NCI-H2227 treated with DMSO at 0.1 percent for 48 hours (cell line): Measurements from ENCODE around the gene MAVS.
A peak's percentile ranks its signal among the peaks of the same experiment; 100 is the strongest.

Experiments used
- DNase-seq: peaks from one replicate; lab custom pipeline; 2025; lab: John Stamatoyannopoulos, UW

Gene MAVS

DNA sequence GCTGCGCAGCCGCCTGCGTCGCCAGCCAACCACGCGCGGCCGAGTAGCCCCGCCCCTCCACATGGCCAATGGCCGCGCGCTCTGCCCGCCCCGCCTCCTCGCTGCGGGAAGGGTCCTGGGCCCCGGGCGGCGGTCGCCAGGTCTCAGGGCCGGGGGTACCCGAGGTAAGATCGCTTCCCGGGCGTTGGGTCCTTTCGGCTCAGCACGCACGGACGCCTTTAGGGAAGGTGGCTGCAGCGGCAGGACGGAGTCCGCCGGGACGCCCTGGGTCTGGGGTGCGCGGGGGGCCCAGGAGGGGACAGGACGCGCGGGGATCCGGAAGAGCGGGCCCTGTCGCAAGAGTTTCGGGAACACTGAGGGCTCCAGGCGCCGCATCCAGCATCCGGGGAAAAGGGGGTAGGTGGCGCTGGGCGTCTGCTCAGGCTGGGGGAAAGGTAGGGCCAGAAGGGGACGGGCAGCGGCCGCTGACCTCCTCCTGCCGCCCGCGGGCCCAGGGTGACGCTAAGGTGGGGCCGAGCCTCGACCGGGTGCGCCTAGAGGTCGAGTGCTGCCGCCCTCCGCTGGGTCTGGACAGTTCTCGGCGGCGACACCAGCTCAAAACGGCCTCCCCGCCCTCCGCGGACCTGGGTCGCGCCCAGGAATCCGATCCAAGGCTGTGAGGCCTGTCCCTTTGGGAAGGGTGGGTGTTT, at the start of gene MAVS:
Gene MAVS (plus strand): TSS at position 95 of the 689 bp plus-strand sequence. CDS start 7,791 bp downstream, outside the sequence.
- DNase-seq, result peak; percentile 84

- no peak for DNase-seq
These were observed 49.4 kb upstream of the MAVS start for GRCh38 chr20:3797226-3797545.

- DNase-seq, result no peak
These were observed 48.9 kb upstream of the MAVS start for GRCh38 chr20:3797592-3798372.

- DNase-seq, result no peak
These were observed 48.3 kb upstream of the MAVS start for GRCh38 chr20:3798373-3798768.

DNA sequence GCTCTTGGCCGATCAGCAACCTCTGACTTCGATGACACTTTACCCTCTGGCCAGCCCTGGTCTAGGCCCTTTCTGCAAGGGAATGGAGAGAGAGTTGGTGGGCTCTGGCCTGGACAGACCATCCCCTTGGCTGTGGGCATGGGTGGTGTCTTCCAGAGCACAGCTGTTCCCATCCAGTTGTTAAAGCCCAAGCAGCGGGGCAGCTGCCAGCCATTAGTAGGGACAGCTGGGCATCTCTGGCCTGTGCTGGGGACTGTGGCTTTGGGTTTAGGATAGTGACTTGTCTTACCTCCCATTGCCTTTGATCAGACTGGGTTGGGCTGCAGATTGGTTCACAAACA, 47.8 kb upstream of the MAVS start:
- no peak for DNase-seq

DNA sequence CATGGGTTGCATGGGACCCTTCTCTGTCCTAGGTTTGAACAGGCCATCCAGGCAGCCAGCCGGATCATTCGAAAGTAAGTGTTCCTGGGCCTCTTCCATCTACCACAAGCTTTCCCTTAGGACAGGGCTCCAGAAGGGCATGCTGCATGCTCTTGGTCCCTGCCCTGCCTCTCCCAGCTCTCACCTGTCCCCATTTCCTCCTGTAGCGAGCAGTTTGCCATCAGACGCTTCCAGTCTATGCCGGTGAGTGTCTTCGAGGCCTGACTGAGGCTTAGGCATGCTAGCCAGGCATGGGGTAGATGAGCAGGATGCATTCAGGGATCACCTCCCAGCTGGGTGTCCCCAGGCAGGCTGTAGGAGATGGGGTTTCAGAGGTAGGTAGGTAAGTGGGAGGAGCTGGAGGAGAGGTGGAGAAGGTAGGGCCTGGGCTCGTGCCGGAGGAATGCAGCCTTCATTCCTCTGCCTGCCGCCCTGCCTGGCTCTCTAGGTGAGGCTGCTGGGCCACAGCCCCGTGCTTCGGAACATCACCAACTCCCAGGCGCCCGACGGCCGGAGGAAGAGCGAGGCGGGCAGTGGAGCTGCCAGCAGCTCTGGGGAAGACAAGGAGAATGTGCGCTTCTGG, 46.3 kb upstream of the MAVS start:
- DNase-seq, result no peak

- no peak for DNase-seq
These were observed 45.8 kb upstream of the MAVS start for GRCh38 chr20:3800878-3801260.

- no peak for DNase-seq
These were observed 45.3 kb upstream of the MAVS start for GRCh38 chr20:3801299-3801698.

DNA sequence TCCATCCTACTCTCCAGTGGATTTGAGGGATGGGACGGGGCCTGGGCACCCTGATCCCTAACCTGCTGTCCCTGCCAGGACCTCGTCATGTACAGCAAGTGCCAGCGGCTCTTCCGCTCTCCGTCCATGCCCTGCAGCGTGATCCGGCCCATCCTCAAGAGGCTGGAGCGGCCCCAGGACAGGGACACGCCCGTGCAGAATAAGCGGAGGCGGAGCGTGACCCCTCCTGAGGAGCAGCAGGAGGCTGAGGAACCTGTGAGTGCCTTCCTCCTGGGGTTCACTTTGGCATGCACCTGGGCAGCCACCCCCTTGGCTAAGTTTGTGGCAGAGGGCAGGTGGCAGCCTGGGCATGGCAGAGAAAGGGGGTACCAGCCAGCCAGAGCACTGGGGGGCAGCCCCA, 44.8 kb upstream of the MAVS start:
- DNase-seq, result no peak

DNA sequence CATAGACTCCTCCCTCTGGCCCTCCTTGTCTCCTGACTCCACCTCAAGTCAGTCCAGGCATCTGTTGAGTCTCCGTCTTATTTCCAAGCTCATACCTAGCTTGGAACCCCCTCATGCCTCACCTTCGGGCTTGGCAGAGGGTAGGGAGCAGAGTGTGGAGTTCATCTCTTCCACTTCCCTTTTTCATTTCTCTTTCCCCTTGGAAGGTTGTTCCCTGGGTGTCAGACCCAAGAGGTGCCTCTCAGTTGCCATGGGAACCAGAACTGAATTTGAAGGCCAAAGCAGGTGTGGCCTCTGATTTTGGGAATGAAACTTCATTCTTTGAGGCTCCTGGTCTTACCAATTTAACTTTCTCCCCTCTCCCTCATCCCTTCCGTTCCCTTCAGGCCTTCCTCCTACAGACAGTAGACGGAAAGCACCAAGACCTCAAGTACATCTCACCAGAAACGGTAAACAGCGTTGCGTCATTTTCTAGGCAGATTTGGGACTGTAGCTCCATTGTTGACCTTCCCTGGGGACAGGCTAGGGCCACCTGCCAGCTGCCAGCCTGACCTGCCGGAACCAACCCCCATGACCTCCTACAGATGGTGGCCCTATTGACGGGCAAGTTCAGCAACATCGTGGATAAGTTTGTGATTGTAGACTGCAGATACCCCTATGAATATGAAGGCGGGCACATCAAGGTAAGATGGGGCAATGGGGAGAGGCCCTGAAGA, 44.0 kb upstream of the MAVS start:
- DNase-seq, result no peak

- no peak for DNase-seq
These were observed 43.3 kb upstream of the MAVS start for GRCh38 chr20:3803289-3803688.

DNA sequence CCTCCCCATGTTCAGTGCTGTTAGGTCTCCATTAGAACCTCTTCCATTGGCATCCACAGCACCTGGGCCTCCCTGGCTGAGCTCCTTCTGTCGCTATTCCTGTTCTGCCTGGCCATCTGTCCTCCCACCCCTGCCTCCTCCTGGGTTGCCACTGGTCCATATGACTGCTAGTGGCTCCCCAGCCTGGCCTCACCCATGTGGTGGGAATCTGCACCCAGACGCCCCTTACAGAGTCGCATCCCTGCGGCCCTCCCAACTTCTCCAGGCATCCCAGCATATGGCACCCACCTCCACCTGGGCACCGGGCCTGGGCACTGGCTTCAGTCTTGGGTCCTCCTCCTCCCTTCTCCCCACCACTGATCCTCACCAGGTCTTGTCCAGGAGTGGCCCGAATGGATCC, 42.8 kb upstream of the MAVS start:
- no peak for DNase-seq

DNA sequence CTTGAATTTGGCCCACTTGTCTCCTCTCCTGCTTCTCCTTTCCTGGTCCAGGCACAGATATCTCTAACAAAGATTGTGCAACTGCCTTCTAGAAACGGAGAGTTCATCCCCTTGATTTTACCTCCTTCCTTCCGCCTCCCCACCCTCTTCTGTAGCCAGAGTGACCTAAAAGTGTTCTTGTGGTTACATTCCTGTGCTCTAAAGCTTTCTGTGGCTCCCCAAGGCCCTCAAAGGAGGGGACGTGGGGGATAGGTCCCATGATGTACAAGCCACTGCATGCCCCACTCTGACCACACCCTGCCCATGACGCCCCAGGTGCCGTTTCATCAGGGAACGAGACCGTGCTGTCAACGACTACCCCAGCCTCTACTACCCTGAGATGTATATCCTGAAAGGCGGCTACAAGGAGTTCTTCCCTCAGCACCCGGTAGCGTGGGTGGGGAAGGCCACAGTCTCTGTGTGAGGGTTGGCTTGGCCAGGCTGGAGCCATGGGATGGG, 42.3 kb upstream of the MAVS start:
- no peak for DNase-seq

- DNase-seq, result no peak
These were observed 41.9 kb upstream of the MAVS start for GRCh38 chr20:3804781-3805180.

- no peak for DNase-seq
These were observed 38.1 kb upstream of the MAVS start for GRCh38 chr20:3808544-3808943.

- peak; percentile 56 for DNase-seq
These were observed 35.0 kb upstream of the MAVS start for GRCh38 chr20:3811467-3812258.

DNA sequence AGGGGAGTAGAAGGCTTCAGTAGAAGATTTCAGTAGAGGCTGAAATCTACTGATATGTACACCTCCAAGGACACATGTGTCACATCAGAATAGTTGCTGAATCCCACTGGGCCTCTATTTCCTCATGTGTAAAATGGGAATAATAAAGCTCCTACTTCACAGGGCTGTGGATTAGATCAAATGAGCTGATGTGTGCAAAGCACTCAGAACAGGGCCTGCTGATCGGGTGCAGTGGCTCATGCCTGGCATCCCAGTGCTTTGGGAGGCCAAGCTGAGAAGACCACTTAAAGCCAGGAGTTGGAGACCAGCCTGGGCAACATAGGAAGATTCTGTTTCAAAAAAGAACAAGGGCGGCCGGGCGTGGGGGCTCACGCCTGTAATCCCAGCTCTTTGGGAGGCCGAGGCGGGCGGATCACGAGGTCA, 34.4 kb upstream of the MAVS start:
- no peak for DNase-seq

DNA sequence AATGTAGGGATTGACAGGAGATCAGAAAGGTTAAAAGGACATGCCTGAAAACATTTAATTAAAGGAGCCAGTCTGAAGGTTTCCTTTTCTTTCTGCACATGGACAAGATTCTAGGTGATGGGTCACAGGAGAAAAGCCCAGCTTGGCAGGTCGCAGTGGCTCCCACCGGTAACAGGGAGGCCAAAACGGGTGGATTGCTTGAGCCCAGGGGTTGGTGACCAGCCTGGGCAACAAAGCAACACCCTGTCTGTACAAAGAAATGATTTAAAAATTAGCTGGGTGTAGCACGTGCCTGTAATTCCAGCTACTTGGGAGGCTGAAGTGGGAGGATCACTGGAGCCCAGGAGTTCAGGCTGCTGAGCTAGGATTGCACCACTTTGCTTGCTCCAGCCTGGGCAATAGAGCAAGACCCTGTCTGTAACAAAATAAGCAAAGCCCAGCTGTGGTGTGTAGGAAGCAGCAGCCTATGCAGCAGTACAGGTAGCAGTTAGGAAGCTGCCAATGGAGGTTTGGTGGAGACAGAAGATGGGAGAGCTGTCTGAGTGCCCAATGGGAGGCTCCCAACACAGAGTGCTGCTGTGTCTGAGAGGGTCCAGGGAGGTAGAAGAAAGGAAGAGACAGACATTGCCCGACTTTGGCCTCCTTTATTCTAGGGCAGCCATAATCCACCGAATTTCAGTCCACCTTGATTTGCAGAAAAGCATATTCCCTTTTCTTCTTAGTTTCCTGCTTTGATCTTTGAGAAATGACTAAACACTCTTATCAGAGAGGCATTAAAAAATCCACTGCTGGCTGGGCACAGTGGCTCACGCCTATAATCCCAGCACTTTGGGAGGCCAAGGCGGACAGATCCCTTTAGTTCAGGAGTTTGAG, 33.4 kb upstream of the MAVS start:
- no peak for DNase-seq

- no peak for DNase-seq
These were observed 32.6 kb upstream of the MAVS start for GRCh38 chr20:3813848-3814581.

DNA sequence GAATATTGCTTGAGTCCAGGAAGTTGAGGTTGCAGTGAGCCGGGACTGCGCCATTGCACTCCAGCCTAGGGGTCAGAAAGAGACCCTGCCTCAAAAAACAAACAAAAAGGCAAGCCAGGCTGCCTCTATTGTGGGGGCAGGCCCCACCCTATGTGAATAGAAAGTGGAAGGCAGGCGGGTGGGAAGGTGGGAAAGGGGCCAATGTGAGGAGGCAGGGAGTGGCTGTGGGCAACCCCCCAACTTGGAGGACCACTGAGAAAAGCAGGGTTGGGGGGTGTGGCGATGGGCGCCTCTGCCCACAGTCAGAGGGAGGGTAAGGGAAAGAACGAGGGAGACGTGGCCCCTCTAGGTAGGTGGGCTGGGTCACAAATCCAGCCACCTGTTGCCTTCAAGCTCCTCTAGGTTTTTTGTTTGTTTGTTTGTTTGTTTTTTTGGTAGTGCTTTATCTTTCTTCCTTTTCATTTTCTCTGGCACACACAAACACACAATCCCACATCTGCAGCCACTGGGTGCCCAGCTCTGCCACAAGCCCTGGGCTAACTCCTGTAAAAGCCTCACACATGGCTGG, 31.6 kb upstream of the MAVS start:
- DNase-seq, result no peak
